Duodenal mucosa (tissue), 2 donors: ENCODE measurements around the gene HRCT1.
"Not testable (repeated sequence)": the region's sequence is repeated elsewhere in the genome, so short reads cannot be mapped to it uniquely, and the experiment has no call there.

Experiments
- H3K27ac ChIP-seq: one replicate; pipeline ENCODE4 v1.7.0; 2013; ENCODE audit warnings: low read depth, low read length
- H3K27me3 ChIP-seq, 2 donors: one replicate each; pipeline ENCODE4 v1.7.0; 2013; ENCODE audit warnings: low read length in 2 of 2, control low read depth in 1 of 2; ENCODE audit not compliant: insufficient read depth in 2 of 2, control insufficient read depth in 1 of 2
- H3K36me3 ChIP-seq, 2 donors: one replicate each; pipeline ENCODE4 v1.7.0; 2013; ENCODE audit warnings: low read length in 2 of 2, control low read depth in 1 of 2; ENCODE audit not compliant: insufficient read depth in 2 of 2, control insufficient read depth in 1 of 2
- H3K4me1 ChIP-seq, 2 donors: one replicate each; pipeline ENCODE4 v1.7.0; 2013; ENCODE audit warnings: low read length in 2 of 2, control low read depth in 1 of 2; ENCODE audit not compliant: insufficient read depth in 2 of 2, control insufficient read depth in 1 of 2
- H3K4me3 ChIP-seq, 2 donors: one replicate each; pipeline ENCODE4 v1.7.0; 2013; ENCODE audit warnings: low read length in 2 of 2, low read depth in 1 of 2
- H3K9ac ChIP-seq, 2 donors: one replicate each; pipeline ENCODE4 v1.7.0; 2013; ENCODE audit warnings: low read length in 2 of 2, low read depth in 1 of 2
- H3K9me3 ChIP-seq, 2 donors: one replicate each; pipeline ENCODE4 v1.7.0; 2013; ENCODE audit warnings: low read length in 2 of 2, control low read depth in 1 of 2; ENCODE audit not compliant: control insufficient read depth in 1 of 2

The HRCT1 gene

DNA sequence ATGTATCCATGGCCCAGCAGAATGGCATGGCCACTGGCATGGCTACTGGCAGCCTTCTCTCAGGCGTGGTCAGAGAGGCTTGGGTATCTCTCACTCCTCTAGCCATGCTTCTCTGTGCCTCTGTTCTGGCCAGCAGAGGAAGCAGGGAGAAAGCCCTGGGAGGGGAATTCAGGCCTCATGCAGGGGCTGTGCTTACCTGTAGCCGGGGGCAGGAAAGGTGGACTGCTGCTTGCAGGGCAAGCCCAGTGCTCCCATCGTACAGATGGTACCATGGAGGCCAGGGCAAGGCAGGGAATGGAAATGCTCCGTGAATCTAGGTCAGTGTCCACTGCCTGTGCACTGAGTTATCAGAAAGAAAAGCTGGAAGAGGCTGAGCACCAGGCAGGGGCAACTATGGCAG lies 38.5 kb upstream of the HRCT1 start:
- H3K27me3 ChIP-seq = peaks cover under 1 to 9% of the 10 kb centered on the region in 2 donors

GRCh38 chr9:35868933-35869332 lies 37.1 kb upstream of the HRCT1 start:
- no peak overlapping the region for H3K4me3 ChIP-seq
- no peaks in the 10 kb centered on the region for H3K36me3 ChIP-seq
- H3K27ac ChIP-seq = no peak overlapping the region
- H3K9ac ChIP-seq = no peak overlapping the region
- no peaks in the 10 kb centered on the region for H3K4me1 ChIP-seq
- H3K27me3 ChIP-seq = peaks cover 0 to under 1% of the 10 kb centered on the region in 2 donors
- no peaks in the 10 kb centered on the region for H3K9me3 ChIP-seq

More for the DNA sequence above, 38.5 kb upstream of the HRCT1 start:
- H3K27ac ChIP-seq = no peak overlapping the region
- no peak overlapping the region for H3K9ac ChIP-seq
- H3K4me3 ChIP-seq = no peak overlapping the region
- H3K9me3 ChIP-seq = no peaks in the 10 kb centered on the region
- no peaks in the 10 kb centered on the region for H3K4me1 ChIP-seq
- no peaks in the 10 kb centered on the region for H3K36me3 ChIP-seq

- Histone ChIP-seq H3K36me3 (no peaks in the 10 kb centered on the region), H3K4me1 (no peaks in the 10 kb centered on the region), H3K4me3 (no peak overlapping the region), H3K9ac (no peak overlapping the region), H3K27ac (no peak overlapping the region), H3K9me3 (no peaks in the 10 kb centered on the region), H3K27me3 (no peaks in the 10 kb centered on the region)
Measured at GRCh38 chr9:35869621-35870216, 36.3 kb upstream of the HRCT1 start.

DNA sequence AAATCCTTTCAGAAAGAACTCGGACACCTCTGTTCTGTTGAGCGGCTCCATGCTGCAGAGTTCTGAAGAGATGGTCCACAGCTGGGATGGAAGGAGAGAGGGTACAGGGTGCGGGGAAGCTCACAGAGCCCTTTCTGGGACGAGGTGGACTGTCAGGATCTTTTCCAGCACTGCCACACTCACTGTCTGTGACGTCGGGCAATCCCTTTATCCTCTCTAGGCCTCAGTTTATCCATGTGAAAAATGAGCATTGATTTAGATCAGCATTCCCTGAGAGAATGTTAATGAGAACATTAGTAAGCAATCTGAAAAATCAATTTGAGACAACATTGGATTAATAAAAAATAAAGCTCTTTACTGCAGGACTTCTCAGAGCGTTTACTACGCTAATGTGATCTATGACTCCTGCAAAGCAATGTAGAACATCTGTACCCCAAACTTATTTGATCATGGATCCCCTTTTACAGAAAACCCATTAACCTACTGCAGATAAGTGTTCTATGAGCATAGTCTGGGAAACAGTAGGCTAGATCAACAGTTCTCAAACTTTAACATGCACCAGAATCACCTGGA lies 35.6 kb upstream of the HRCT1 start, which contains the start of gene OR13J1:
OR13J1 (minus strand) TSS at position 51 of the 573 bp plus-strand sequence; CDS start at position 51, 0 bp downstream.
- Histone ChIP-seq H3K27ac (no peak within 1 kb of the TSS), H3K4me3 (no peak within 1 kb of the TSS), H3K27me3 (no peaks in the 10 kb centered on the region), H3K9me3 (no peaks in the 10 kb centered on the region), H3K9ac (no peak within 1 kb of the TSS), H3K4me1 (no peaks in the 10 kb centered on the region), H3K36me3 (no peaks in the 10 kb centered on the region)

GRCh38 chr9:35871545-35871944 lies 34.5 kb upstream of the HRCT1 start:
- H3K27ac ChIP-seq = no peak overlapping the region
- no peaks in the 10 kb centered on the region for H3K27me3 ChIP-seq
- peaks cover 0 to under 1% of the 10 kb centered on the region in 2 donors for H3K9me3 ChIP-seq
- no peaks in the 10 kb centered on the region for H3K36me3 ChIP-seq
- H3K4me1 ChIP-seq = no peaks in the 10 kb centered on the region
- H3K9ac ChIP-seq = no peak overlapping the region
- H3K4me3 ChIP-seq = no peak overlapping the region

- H3K27me3 ChIP-seq = no peaks in the 10 kb centered on the region
- peaks cover 0 to 6% of the 10 kb centered on the region in 2 donors for H3K9me3 ChIP-seq
- H3K9ac ChIP-seq = no peak overlapping the region
- no peaks in the 10 kb centered on the region for H3K36me3 ChIP-seq
- no peaks in the 10 kb centered on the region for H3K4me1 ChIP-seq
- no peak overlapping the region for H3K27ac ChIP-seq
- no peak overlapping the region for H3K4me3 ChIP-seq
Measured at GRCh38 chr9:35872505-35872904, 33.5 kb upstream of the HRCT1 start.

DNA sequence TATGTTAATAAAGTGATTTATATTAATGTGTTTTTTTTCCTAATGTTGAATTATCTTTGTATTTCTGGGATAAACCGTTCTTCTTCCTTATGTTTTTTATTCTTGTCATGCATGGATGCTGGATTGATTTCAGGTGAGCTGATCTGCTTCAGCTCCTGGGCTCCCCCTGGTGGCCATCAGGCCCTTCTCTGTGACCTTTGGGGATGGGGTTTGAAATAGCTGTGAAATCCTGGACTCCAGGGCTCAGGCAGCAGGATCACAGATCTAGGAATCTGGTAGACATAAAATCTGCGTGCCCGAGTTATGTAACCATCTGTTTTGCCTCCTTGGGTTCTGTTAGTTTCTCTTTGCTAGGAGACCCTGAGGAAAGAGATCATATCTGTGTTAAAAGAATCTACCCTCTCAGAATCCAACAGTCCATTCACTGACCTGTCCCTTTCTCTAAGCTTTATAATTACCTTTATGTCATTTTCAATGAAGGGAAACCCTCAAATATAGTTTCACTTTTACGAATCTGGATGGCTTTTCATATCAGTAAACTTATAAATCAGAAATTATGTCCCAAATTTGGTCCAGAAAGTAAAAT lies 23.6 kb upstream of the HRCT1 start:
- Histone ChIP-seq H3K9me3 (no peaks in the 10 kb centered on the region), H3K4me3 (no peak overlapping the region), H3K27ac (no peak overlapping the region), H3K9ac (no peak overlapping the region), H3K4me1 (no peaks in the 10 kb centered on the region), H3K36me3 (no peaks in the 10 kb centered on the region), H3K27me3 (no peaks in the 10 kb centered on the region)

- Histone ChIP-seq H3K27me3 (no peaks in the 10 kb centered on the region), H3K9me3 (no peaks in the 10 kb centered on the region), H3K4me3 (no peak overlapping the region), H3K36me3 (no peaks in the 10 kb centered on the region), H3K9ac (no peak overlapping the region), H3K4me1 (no peaks in the 10 kb centered on the region), H3K27ac (no peak overlapping the region)
Measured at GRCh38 chr9:35882996-35883395, 23.0 kb upstream of the HRCT1 start.

GRCh38 chr9:35884908-35885307 lies 21.1 kb upstream of the HRCT1 start:
- not testable (repeated sequence) for H3K9me3 ChIP-seq, H3K36me3 ChIP-seq, H3K9ac ChIP-seq, H3K27me3 ChIP-seq, H3K4me1 ChIP-seq, H3K27ac ChIP-seq, H3K4me3 ChIP-seq

DNA sequence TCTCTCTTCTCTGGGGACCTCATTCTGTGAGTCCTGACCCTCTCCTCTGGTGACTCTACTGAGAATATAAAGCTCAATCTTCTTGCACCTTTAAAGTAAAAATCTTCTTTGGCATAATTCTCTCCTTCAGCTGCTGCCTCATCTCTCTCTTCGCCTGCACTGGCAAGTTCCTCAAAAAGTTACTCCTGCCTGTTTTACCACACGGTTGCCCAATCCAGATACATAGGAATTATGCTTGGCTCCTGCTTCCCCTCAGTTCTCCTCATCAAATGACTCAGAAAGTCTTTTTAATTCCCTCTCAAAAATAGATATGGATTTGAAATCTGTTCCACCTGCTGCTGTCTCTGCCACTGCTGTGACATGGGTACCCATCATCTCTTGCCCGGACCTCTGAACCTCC lies 14.4 kb upstream of the HRCT1 start:
- no peak overlapping the region for H3K9ac ChIP-seq
- H3K4me1 ChIP-seq = no peaks in the 10 kb centered on the region
- H3K4me3 ChIP-seq = no peak overlapping the region
- H3K9me3 ChIP-seq = no peaks in the 10 kb centered on the region
- H3K27me3 ChIP-seq = no peaks in the 10 kb centered on the region
- no peaks in the 10 kb centered on the region for H3K36me3 ChIP-seq
- no peak overlapping the region for H3K27ac ChIP-seq
